ENCODE results near the gene SCN5A. TPM values are rescaled to one million over a fixed set of nuclear protein-coding genes. Genes with fewer than 3 reads are reported as not detected.

SCN5A gene
- total and polyA plus RNA-seq, 7 donors, result under 0.01 to 1.9 (median 0.51) TPM

- H3K27me3 ChIP-seq, result no peaks in the 10 kb centered on the region
- no peaks in the 10 kb centered on the region for H3K9me3 ChIP-seq
- H3K4me1 ChIP-seq, result no peaks in the 10 kb centered on the region
- intact Hi-C loops (cut with DNase I), result no loop called here
- DNase-seq, result peak; percentile 54
- WGBS, 2 donors, result 89 to 94% methylated on average over 13 of the region's 13 CpGs
- H3K27ac ChIP-seq, result no peak overlapping the region
- TF ChIP-seq EP300 (IDR thresholded peaks at IDR 0.05) (no peak), POLR2A (IDR thresholded peaks at IDR 0.05) (no peak), POLR2AphosphoS5 (IDR thresholded peaks at IDR 0.05) (no peak)
- H3K4me3 ChIP-seq, result no peak overlapping the region
- no peaks in the 10 kb centered on the region for H3K36me3 ChIP-seq
Observed at GRCh38 chr3:38566215-38566528, 83.3 kb downstream of the SCN5A start.

DNA sequence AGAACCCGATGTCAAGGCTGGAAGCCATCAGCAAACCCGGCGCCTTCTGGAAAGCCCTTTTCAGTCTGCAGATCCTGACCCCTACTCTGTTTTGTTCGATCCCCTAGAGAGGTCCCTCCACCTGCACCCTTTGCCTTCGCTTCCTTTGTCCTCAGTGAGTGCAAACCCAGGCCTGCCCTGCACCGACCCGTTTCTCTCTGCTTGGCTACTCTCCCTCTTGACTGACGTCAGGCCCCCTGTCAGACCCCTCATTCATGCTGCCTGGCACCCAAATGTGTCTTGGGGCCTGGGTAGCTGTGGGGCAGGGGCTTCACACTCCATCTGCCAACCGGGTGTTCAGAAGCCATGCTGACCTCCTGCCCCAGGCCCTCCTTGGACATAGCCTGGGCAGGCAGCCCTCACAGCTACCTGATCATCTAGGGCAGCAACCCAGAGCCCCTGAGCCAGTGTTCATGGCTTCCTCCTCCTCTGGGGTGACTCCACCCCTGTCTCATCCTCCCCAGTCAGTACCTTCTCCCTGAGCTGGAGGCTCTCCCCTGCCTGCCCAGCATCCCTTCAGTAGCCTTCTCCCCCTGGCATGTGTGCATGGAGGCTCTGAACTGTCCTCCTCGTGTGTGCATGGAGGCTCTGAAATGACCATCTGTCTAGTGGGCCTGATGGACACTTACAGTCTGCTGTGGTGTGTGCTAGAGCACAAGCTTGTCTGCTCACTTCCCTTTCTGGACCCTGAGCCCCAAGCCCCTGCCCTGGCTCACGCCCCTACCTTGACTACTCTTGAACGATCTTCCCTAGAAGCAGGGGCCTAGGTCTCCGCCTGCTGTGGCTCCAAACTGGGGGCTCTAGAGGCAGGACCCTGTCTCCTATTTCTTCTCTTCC, 83.9 kb downstream of the SCN5A start:
- peak; percentile 46 for DNase-seq
- TF ChIP-seq POLR2AphosphoS5 (IDR thresholded peaks at IDR 0.05), result no peak
- TF ChIP-seq, protein P1, sequence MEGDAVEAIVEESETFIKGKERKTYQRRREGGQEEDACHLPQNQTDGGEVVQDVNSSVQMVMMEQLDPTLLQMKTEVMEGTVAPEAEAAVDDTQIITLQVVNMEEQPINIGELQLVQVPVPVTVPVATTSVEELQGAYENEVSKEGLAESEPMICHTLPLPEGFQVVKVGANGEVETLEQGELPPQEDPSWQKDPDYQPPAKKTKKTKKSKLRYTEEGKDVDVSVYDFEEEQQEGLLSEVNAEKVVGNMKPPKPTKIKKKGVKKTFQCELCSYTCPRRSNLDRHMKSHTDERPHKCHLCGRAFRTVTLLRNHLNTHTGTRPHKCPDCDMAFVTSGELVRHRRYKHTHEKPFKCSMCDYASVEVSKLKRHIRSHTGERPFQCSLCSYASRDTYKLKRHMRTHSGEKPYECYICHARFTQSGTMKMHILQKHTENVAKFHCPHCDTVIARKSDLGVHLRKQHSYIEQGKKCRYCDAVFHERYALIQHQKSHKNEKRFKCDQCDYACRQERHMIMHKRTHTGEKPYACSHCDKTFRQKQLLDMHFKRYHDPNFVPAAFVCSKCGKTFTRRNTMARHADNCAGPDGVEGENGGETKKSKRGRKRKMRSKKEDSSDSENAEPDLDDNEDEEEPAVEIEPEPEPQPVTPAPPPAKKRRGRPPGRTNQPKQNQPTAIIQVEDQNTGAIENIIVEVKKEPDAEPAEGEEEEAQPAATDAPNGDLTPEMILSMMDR (IDR thresholded peaks at IDR 0.05), result no peak
- no peak for TF ChIP-seq EP300 (IDR thresholded peaks at IDR 0.05)
- TF ChIP-seq POLR2A (IDR thresholded peaks at IDR 0.05), result no peak
- H3K4me3 ChIP-seq, result no peak overlapping the region
- no peaks in the 10 kb centered on the region for H3K9me3 ChIP-seq
- H3K4me1 ChIP-seq, result no peaks in the 10 kb centered on the region
- no peaks in the 10 kb centered on the region for H3K27me3 ChIP-seq
- H3K36me3 ChIP-seq, result no peaks in the 10 kb centered on the region
- H3K27ac ChIP-seq, result no peak overlapping the region
- 89 to 90% methylated on average over 13 of the region's 13 CpGs for WGBS, 2 donors
- intact Hi-C loops (cut with DNase I), result no loop called here

GRCh38 chr3:38564631-38565338, 84.7 kb downstream of the SCN5A start:
- Histone ChIP-seq H3K27ac (no peak overlapping the region), H3K9me3 (no peaks in the 10 kb centered on the region), H3K27me3 (no peaks in the 10 kb centered on the region), H3K36me3 (no peaks in the 10 kb centered on the region), H3K4me1 (no peaks in the 10 kb centered on the region), H3K4me3 (no peak overlapping the region)
- DNase-seq, result peak; percentile 55
- intact Hi-C loops (cut with DNase I), result no loop called here
- WGBS, 2 donors, result 94 to 95% methylated on average over 6 of the region's 6 CpGs
- no peak for TF ChIP-seq EP300 (IDR thresholded peaks at IDR 0.05)
- TF ChIP-seq POLR2AphosphoS5 (IDR thresholded peaks at IDR 0.05), result no peak
- no peak for TF ChIP-seq POLR2A (IDR thresholded peaks at IDR 0.05)
- TF ChIP-seq, protein P1 (IDR thresholded peaks at IDR 0.05), result no peak

GRCh38 chr3:38563886-38564270, 85.6 kb downstream of the SCN5A start:
- H3K9me3 ChIP-seq, result no peaks in the 10 kb centered on the region
- no peak for TF ChIP-seq POLR2A (IDR thresholded peaks at IDR 0.05)
- TF ChIP-seq EP300 (IDR thresholded peaks at IDR 0.05), result no peak
- TF ChIP-seq, protein P1 (IDR thresholded peaks at IDR 0.05), result no peak
- TF ChIP-seq POLR2AphosphoS5 (IDR thresholded peaks at IDR 0.05), result no peak
- peak; percentile 18 for DNase-seq
- no peaks in the 10 kb centered on the region for H3K4me1 ChIP-seq
- H3K4me3 ChIP-seq, result no peak overlapping the region
- no peaks in the 10 kb centered on the region for H3K27me3 ChIP-seq
- no peak overlapping the region for H3K27ac ChIP-seq
- 90% methylated on average over 10 of the region's 10 CpGs for WGBS, 2 donors
- H3K36me3 ChIP-seq, result no peaks in the 10 kb centered on the region
- intact Hi-C loops (cut with DNase I), result no loop called here
